ENCODE data around the gene SORCS2. TPM values are rescaled to one million over a fixed set of nuclear protein-coding genes. Genes with fewer than 3 reads are reported as not detected.
"Not testable (repeated sequence)": the region's sequence is repeated elsewhere in the genome, so short reads cannot be mapped to it uniquely, and the experiment has no call there.

The SORCS2 gene
- total and polyA plus RNA-seq, 2 of the 13 experiments (the other 11 are each of a cell fraction or from before 2014, with no cell fraction given), result 0.82 to 1.0 TPM

DNA sequence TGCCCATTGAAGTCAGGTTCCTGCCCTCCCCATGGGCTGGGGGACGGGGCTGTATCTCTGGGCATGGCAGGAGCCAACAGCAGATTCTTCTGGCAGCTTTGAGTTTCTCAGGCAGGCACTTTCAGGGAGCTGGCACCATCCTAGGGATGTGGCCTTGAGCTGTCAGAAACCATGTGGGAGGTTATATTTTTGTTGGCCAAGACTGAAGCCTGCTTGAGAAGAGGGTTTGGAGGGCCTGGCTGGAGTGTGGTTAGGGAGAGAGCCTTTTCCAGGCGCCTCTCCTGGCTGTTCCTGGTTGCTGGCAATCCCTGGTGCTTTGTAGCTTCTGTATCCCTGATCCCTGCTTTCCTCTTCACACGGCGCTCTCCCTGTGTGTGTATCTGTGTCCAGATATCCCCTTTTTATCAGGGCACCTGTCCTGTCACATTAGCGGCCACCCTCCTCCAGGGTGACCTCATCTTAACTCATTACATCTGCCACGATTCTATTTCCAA, 30.6 kb upstream of the SORCS2 start:
- WGBS (ENCODE audit: low lambda C conversion rate), result 61% methylated on average over 5 of the region's 6 CpGs

DNA sequence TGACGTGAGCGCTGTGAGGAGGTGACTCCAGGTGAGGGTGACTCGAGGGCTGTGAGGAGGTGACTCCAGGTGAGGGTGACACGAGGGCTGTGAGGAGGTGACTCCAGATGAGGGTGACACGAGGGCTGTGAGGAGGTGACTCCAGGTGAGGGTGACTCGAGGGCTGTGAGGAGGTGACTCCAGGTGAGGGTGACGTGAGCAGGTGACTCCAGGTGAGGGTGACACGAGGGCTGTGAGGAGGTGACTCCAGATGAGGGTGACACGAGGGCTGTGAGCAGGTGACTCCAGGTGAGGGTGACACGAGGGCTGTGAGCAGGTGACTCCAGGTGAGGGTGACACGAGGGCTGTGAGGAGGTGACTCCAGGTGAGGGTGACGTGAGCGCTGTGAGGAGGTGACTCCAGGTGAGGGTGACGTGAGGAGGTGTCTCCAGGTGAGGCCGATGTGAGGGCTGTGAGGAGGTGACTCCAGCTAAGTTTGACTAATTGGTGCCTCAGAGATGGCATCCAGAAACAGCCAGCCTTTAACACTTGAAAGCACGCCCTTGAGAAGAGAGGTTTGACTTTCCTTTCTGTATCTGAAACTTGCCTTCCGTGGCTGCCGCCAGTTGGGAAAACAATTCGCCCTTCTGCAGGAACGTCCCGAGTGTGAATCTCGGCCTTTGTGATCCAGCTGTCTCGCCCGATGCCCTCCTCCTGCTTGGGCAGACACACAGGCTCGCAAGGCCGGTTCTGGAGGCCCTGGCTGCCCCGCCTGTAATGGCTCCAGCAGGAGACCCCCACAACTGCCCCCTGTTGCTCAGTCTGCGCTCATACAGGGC, 27.1 kb upstream of the SORCS2 start:
- H2AFZ ChIP-seq (ENCODE audit: low read length); H3K36me3 ChIP-seq (replicated peaks in 1 of 2; ENCODE audit: control insufficient read depth in 1 of 2, insufficient read depth in 2 of 2, low read length in 2 of 2); BruUV-seq (replicated peaks); in situ Hi-C loops (cut with HindIII; ENCODE audit: extremely low pct_ligation_motif_present, low pct_unique_long_range_greater_than_20kb); FAIRE-seq; DNase-seq (ENCODE audit: low spot score); H3K27ac ChIP-seq (ENCODE audit: extremely low read length, insufficient read depth, low read length); H3K9ac ChIP-seq (ENCODE audit: insufficient read depth, low read depth, low read length); intact Hi-C loops (cut with micrococcal nuclease; ENCODE audit: unreplicated experiment); H3K4me2 ChIP-seq (ENCODE audit: low read depth, low read length); H3K79me2 ChIP-seq (ENCODE audit: insufficient read depth, low read length); H4K20me1 ChIP-seq (ENCODE audit: insufficient read depth, low read length); H3K9me3 ChIP-seq (ENCODE audit: low read length); H3K4me3 ChIP-seq (replicated peaks in 1 of 3; ENCODE audit: insufficient read depth in 1 of 3, low read depth in 2 of 3, low read length in 3 of 3); ATAC-seq; H3K27me3 ChIP-seq (ENCODE audit: control insufficient read depth in 1 of 2, insufficient read depth in 2 of 2, low read length in 2 of 2); CTCF ChIA-PET (ENCODE audit: low intra/inter-chr PET ratio, low total read pairs); POLR2A ChIA-PET: not testable (repeated sequence)
- 61% methylated on average over 17 of the region's 28 CpGs for WGBS (ENCODE audit: low lambda C conversion rate)
- peaks cover 44% of the 10 kb centered on the region for H3K4me1 ChIP-seq (ENCODE audit: insufficient read depth, low read length)

More for the DNA sequence above, 30.6 kb upstream of the SORCS2 start:
- ChIA-PET POLR2A (interaction anchor here (1.2 kb wide), 1 partner anchor 58 kb away, joined by 4 read pairs; no protein-coding TSS in a partner anchor), CTCF (ENCODE audit: low intra/inter-chr PET ratio, low total read pairs) (no interaction called here)
- no peaks in the 10 kb centered on the region for H3K36me3 ChIP-seq (replicated peaks in 1 of 2; ENCODE audit: control insufficient read depth in 1 of 2, insufficient read depth in 2 of 2, low read length in 2 of 2)
- no peaks in the 10 kb centered on the region for H4K20me1 ChIP-seq (ENCODE audit: insufficient read depth, low read length)
- H3K9ac ChIP-seq (ENCODE audit: insufficient read depth, low read depth, low read length), result no peak overlapping the region
- H3K4me1 ChIP-seq (ENCODE audit: insufficient read depth, low read length), result peaks cover 49% of the 10 kb centered on the region
- BruUV-seq (replicated peaks), result no TSS peak
- FAIRE-seq, result no peak
- in situ Hi-C loops (cut with HindIII; ENCODE audit: extremely low pct_ligation_motif_present, low pct_unique_long_range_greater_than_20kb) (no loop called here), intact Hi-C loops (cut with micrococcal nuclease; ENCODE audit: unreplicated experiment) (no loop called here)
- TF ChIP-seq IKZF4 (CRISPR knock-in tag; IDR thresholded peaks at IDR 0.05; ENCODE audit: borderline replicate concordance, low read depth, not compliant biosample characterization), result no peak
- TF ChIP-seq FLYWCH1 (CRISPR knock-in tag; IDR thresholded peaks at IDR 0.05), result no peak
- TF ChIP-seq, protein P1, sequence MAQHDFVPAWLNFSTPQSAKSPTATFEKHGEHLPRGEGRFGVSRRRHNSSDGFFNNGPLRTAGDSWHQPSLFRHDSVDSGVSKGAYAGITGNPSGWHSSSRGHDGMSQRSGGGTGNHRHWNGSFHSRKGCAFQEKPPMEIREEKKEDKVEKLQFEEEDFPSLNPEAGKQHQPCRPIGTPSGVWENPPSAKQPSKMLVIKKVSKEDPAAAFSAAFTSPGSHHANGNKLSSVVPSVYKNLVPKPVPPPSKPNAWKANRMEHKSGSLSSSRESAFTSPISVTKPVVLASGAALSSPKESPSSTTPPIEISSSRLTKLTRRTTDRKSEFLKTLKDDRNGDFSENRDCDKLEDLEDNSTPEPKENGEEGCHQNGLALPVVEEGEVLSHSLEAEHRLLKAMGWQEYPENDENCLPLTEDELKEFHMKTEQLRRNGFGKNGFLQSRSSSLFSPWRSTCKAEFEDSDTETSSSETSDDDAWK (CRISPR knock-in tag; IDR thresholded peaks at IDR 0.05), result no peak
- TF ChIP-seq HNF4A (CRISPR knock-in tag; IDR thresholded peaks at IDR 0.05), result no peak
- no peak for TF ChIP-seq ZNF790 (CRISPR knock-in tag; IDR thresholded peaks at IDR 0.05; ENCODE audit: borderline replicate concordance)
- no peak for TF ChIP-seq AHR (CRISPR knock-in tag; IDR thresholded peaks at IDR 0.05)
- no peak for TF ChIP-seq ZEB1 (IDR thresholded peaks at IDR 0.05; ENCODE audit: insufficient replicate concordance, low read depth)
- TF ChIP-seq NR2F1 (CRISPR knock-in tag; IDR thresholded peaks at IDR 0.05), result no peak
- TF ChIP-seq TGIF2 (CRISPR knock-in tag; IDR thresholded peaks at IDR 0.05), result no peak
- no peak for TF ChIP-seq ZNF160 (CRISPR knock-in tag; IDR thresholded peaks at IDR 0.05)
- TF ChIP-seq ELF4 (CRISPR knock-in tag; IDR thresholded peaks at IDR 0.05; ENCODE audit: borderline replicate concordance), result no peak
- H3K9me3 ChIP-seq (ENCODE audit: low read length), result no peaks in the 10 kb centered on the region
- no peak overlapping the region for H3K4me3 ChIP-seq (replicated peaks in 1 of 3; ENCODE audit: insufficient read depth in 1 of 3, low read depth in 2 of 3, low read length in 3 of 3)
- no peak overlapping the region for H2AFZ ChIP-seq (ENCODE audit: low read length)
- H3K79me2 ChIP-seq (ENCODE audit: insufficient read depth, low read length), result no peaks in the 10 kb centered on the region
- H3K27ac ChIP-seq (ENCODE audit: extremely low read length, insufficient read depth, low read length), result no peak overlapping the region
- H3K27me3 ChIP-seq (ENCODE audit: control insufficient read depth in 1 of 2, insufficient read depth in 2 of 2, low read length in 2 of 2), result peaks cover 0 to 12% of the 10 kb centered on the region in 2 experiments; a peak in 3 of 5 replicates
- no peak for ATAC-seq
- H3K4me2 ChIP-seq (ENCODE audit: low read depth, low read length), result no peak overlapping the region
- no peak for DNase-seq (ENCODE audit: low spot score)
